ENCODE data around the gene MYBL2.

Gene MYBL2

DNA sequence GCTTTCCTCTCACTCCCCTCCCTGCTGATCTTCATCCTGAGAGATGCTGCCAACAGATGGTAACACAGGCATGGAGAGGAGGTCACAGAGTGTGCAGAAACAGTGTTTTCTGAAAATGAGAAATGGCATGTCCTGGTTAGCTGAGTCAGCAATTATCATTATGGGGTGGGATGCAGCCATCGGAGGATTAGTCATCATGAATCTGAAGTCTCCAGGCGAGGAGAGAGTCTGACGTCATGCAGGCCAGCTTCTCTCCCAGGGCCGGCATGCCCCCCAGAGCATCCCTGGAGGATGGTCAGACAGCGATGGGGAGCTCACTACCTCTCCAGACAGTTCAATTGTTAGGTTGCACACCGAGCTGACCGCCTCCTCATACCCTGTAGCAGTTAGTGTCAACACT is 64.6 kb downstream of the MYBL2 start (continued):
- TF ChIP-seq, protein P1, sequence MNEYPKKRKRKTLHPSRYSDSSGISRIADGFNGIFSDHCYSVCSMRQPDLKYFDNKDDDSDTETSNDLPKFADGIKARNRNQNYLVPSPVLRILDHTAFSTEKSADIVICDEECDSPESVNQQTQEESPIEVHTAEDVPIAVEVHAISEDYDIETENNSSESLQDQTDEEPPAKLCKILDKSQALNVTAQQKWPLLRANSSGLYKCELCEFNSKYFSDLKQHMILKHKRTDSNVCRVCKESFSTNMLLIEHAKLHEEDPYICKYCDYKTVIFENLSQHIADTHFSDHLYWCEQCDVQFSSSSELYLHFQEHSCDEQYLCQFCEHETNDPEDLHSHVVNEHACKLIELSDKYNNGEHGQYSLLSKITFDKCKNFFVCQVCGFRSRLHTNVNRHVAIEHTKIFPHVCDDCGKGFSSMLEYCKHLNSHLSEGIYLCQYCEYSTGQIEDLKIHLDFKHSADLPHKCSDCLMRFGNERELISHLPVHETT (tag by site-specific recombination; IDR thresholded peaks at IDR 0.05) = peak; percentile 63
- TF ChIP-seq ZSCAN30 (tag by site-specific recombination; IDR thresholded peaks at IDR 0.05) (peak; percentile 61; the same call in 1 of the 2 replicates), ZNF221 (tag by site-specific recombination; IDR thresholded peaks at IDR 0.05; ENCODE audit: borderline replicate concordance) (no peak), ZBTB17 (tag by site-specific recombination; IDR thresholded peaks at IDR 0.05) (peak; percentile 65)
- TF ChIP-seq, protein P2, sequence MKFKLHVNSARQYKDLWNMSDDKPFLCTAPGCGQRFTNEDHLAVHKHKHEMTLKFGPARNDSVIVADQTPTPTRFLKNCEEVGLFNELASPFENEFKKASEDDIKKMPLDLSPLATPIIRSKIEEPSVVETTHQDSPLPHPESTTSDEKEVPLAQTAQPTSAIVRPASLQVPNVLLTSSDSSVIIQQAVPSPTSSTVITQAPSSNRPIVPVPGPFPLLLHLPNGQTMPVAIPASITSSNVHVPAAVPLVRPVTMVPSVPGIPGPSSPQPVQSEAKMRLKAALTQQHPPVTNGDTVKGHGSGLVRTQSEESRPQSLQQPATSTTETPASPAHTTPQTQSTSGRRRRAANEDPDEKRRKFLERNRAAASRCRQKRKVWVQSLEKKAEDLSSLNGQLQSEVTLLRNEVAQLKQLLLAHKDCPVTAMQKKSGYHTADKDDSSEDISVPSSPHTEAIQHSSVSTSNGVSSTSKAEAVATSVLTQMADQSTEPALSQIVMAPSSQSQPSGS (tag by site-specific recombination; IDR thresholded peaks at IDR 0.05; ENCODE audit: low read depth) = peak; percentile 89

DNA sequence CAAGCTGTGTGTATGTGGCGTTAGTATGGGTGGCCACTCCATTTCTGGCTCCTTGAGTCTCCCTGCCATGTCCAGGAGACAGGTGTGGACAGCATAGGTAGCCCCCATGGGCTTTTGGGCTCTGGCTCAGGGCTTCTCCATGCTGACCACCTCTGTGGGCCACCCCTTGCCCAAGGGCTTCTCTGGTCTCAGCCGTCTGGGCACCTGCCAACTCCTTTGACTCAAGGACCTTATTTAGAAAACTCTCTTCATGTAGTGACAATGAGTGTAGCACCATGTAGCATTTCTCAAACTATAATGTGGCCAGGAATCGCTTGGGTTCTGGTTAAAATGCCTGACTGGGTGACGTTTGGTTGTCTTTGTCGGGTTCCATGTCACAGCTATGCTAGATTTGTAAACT is 65.0 kb downstream of the MYBL2 start:
- CTCF ChIA-PET = no interaction called here
- no peak overlapping the region for H3K4me3 ChIP-seq (ENCODE audit: low read depth, low read length)
- H3K9me3 ChIP-seq (ENCODE audit: control insufficient read depth, insufficient read depth, low read depth, low read length) = no peaks in the 10 kb centered on the region
- POLR2A ChIA-PET = no interaction called here
- no peaks in the 10 kb centered on the region for H3K36me3 ChIP-seq (ENCODE audit: control insufficient read depth in 2 of 2, insufficient read depth in 1 of 2, low read length in 2 of 2)
- H3K4me1 ChIP-seq (ENCODE audit: control insufficient read depth, insufficient read depth, low read length) = peaks cover 9% of the 10 kb centered on the region; the same call in 1 of the 2 replicates
- no peak overlapping the region for H3K27ac ChIP-seq (ENCODE audit: extremely low read depth, low read depth, low read length)
- TF ChIP-seq KLF8 (tag by site-specific recombination; IDR thresholded peaks at IDR 0.05) (no peak), KLF1 (tag by site-specific recombination; IDR thresholded peaks at IDR 0.05) (no peak), ZNF394 (tag by site-specific recombination; IDR thresholded peaks at IDR 0.05; ENCODE audit: borderline replicate concordance) (0 out of 2 replicates have a peak, but pooled peaks have one; percentile 10)

DNA sequence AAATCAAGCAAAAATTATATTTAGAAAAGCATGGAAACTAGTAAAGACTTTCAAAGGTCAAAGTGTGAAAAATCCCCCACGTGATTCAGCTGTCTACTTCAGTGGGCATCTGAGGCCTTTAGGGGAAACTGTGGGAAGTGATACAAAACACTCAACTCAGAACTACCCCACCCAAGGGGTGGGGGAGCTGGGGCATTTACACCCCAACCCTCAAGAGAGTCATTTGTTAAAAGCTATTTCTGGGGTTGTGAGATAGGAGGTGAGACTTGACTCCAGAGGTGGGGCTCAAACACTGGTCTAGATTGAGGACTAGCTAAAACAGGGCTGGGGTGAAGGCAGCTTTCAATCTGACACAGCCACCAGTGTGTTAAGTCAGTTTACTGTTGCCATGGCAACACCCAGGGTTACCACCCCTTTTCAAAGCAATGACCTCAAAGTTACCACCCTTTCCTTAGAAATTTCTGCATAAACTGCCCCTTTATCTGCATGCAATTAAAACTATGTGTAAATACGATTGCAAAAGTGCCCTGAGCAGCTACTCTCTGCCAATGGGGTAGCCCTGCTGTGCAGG is 69.8 kb downstream of the MYBL2 start:
- CTCF ChIA-PET = interaction anchor here (0.7 to 1.8 kb wide), 5 partner anchors 13 to 322 kb away, joined by 3 to 10 read pairs (median 3); no protein-coding TSS in a partner anchor
- no peak overlapping the region for H3K27ac ChIP-seq (ENCODE audit: extremely low read depth, low read depth, low read length)
- POLR2A ChIA-PET = no interaction called here
- H3K4me1 ChIP-seq (ENCODE audit: control insufficient read depth, insufficient read depth, low read length) = no peaks in the 10 kb centered on the region
- no peaks in the 10 kb centered on the region for H3K36me3 ChIP-seq (ENCODE audit: control insufficient read depth in 2 of 2, insufficient read depth in 1 of 2, low read length in 2 of 2)
- TF ChIP-seq, protein P3, sequence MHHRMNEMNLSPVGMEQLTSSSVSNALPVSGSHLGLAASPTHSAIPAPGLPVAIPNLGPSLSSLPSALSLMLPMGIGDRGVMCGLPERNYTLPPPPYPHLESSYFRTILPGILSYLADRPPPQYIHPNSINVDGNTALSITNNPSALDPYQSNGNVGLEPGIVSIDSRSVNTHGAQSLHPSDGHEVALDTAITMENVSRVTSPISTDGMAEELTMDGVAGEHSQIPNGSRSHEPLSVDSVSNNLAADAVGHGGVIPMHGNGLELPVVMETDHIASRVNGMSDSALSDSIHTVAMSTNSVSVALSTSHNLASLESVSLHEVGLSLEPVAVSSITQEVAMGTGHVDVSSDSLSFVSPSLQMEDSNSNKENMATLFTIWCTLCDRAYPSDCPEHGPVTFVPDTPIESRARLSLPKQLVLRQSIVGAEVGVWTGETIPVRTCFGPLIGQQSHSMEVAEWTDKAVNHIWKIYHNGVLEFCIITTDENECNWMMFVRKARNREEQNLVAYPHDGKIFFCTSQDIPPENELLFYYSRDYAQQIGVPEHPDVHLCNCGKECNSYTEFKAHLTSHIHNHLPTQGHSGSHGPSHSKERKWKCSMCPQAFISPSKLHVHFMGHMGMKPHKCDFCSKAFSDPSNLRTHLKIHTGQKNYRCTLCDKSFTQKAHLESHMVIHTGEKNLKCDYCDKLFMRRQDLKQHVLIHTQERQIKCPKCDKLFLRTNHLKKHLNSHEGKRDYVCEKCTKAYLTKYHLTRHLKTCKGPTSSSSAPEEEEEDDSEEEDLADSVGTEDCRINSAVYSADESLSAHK (tag by site-specific recombination; IDR thresholded peaks at IDR 0.05) = no peak
- TF ChIP-seq BCL11B (tag by site-specific recombination; IDR thresholded peaks at IDR 0.05; ENCODE audit: low read depth) = no peak
- TF ChIP-seq ZNF629 (tag by site-specific recombination; IDR thresholded peaks at IDR 0.05) = no peak
- no peak for TF ChIP-seq ZNF157 (tag by site-specific recombination; IDR thresholded peaks at IDR 0.05)
- no peak for TF ChIP-seq YY2 (tag by site-specific recombination; IDR thresholded peaks at IDR 0.05)
- peak; percentile 93 for TF ChIP-seq ZNF37A (tag by site-specific recombination; IDR thresholded peaks at IDR 0.05)
- TF ChIP-seq ZNF837 (tag by site-specific recombination; IDR thresholded peaks at IDR 0.05) = no peak
- no peaks in the 10 kb centered on the region for H3K9me3 ChIP-seq (ENCODE audit: control insufficient read depth, insufficient read depth, low read depth, low read length)
- H3K4me3 ChIP-seq (ENCODE audit: low read depth, low read length) = no peak overlapping the region
